Esophagus squamous epithelium (tissue), 4 donors: ENCODE results near the gene MCC.

Experiments
- CTCF ChIP-seq, 6 experiments: fragments of 450-650 bp in 4 of 6; fragments of 200-600 bp in 2 of 6; sonication (generic) in 2 of 6; IDR thresholded peaks; one replicate each; pipeline ENCODE4 v1.5.1; 2016 to 2019; ENCODE audit warnings: antibody characterized with exemption in 6 of 6, mild to moderate bottlenecking in 4 of 6, moderate library complexity in 4 of 6
- POLR2A ChIP-seq, 4 donors: fragments of 450-650 bp; IDR thresholded peaks; one replicate each; pipeline ENCODE4 v1.6.1; 2017; ENCODE audit warnings: antibody characterized with exemption in 4 of 4, mild to moderate bottlenecking in 4 of 4, moderate library complexity in 3 of 4

GRCh38 chr5:113237893-113238292 lies 250.4 kb downstream of the MCC start:
- no peak for TF ChIP-seq POLR2A (IDR thresholded peaks at IDR 0.05)
- no peak for TF ChIP-seq CTCF (IDR thresholded peaks at IDR 0.05)
